GM19467 (cell line): ENCODE data around the gene FOXP3.

Source experiments
- ATAC-seq: cut with Tn5 transposase; IDR thresholded peaks from one replicate; pipeline ENCODE4 v1.9.1; 2021; ENCODE audit warnings: mild to moderate bottlenecking, moderate library complexity; ENCODE audit not compliant: unreplicated experiment

Gene FOXP3

DNA sequence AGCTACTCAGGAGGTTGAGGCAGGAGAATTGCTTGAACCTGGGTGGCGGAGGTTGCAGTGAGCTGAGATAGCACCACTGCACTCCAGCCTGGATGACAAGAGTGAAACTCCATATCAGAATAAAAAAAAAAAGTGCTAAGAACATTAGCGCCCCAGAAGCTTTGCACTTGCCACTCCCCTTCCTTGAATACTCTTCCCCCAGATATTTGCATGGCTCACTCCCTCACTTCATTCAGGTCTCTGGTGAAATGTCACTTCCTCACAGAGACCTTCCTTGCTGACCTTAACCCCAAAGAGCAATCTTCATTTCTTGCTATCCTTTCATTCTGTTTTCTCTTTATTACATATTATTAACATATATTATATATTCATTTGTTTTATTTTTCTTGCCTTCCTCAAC, 42.6 kb downstream of the FOXP3 start:
- ATAC-seq = no peak

DNA sequence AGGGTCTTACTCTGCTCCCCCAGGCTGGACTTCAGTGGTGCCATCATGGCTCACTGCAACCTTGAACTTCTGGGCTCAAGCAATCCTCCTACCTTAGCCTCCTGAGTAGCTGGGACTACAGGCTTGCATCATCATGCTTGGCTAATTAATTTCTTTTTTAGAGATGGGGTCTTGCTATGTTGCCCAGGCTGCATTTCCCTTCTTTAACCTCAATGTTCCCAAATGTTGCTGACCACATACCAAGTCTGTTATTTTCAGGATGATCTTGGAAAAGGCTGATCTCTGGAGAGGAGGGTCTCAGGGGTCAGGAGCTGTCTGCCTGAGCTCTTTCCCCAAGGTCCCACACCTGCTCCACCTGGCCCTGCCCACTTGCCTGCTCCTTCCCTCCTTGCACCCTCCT, 44.4 kb downstream of the FOXP3 start:
- ATAC-seq = no peak

DNA sequence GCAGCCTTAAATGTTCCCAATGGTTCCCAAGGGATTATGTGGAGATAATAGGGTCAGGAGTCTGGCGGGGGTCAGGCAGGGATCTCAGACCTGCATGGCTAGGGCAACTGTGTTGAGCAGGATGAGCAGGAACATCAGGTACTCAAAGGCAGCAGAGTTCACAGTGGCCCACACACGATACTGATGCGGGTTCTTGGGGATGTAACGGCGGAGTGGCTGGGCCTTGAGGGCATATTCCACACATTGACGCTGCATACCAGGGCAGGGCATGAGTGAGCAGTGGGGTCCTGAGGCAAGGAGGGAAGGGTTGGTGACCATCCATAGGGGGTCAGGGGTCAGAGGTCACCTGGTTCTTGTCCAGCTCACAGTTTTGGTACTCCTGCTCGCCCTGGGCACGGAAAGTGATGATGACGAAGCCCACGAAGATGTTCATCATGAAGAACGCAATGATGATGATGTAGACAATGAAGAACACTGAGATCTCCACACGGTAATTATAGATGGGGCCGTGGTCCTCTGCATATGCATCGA, 49.4 kb downstream of the FOXP3 start:
- no peak for ATAC-seq

DNA sequence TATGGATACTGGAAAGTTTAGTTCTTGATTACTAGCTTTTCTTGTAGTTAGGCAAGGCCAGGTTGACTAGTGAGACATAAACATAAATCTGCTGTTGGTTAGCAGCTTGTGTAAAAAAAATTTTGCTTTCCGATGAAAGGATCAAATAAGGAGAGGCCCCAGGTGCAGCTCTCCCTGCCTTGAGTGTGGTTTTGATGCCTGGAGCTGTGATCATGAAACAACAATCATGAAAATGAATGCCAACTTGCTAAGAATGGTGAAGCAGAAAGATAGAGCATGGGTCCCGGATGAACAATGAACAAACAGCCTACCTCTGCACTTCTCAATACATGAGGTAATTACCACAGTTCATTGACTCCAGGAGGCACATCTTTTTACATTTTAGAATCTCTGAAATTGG, 50.1 kb downstream of the FOXP3 start:
- no peak for ATAC-seq

DNA sequence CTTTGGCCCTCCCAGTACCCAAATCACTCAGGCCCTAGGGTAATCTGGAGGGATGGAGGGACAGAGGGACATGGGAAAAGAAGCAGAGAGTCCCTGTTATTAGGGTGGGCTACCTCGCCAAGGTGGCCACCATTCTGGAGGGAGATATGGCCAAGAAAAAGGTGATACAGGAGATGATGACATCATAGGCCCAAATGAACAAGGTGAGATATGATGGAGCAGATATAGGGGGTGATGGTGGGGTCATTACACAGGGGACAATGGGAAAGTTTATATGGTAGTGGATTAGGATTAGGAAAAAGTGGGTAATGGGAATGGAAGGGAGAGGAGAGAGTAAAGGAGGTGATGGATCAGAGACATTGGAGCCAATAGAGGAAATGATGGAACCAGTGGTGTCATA, 51.6 kb downstream of the FOXP3 start:
- no peak for ATAC-seq

DNA sequence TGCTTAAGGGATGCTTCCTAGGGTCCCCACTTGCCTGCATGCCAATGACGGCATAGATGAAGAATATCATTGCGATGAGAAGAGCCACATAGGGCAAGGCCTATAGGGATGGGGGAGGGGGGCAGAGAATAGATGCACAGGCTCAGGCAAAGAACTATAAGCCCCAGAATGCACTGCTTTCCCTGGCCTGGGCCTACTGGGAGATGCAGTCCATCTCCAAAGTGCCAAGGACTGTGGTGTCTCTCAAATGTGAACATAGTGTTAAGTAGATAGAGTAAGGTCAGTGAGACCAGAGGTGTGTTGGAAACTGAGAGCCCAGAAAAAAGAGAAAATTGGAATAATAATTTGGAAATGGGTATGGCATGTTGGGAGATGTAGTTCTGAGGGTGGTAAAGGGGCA, 52.3 kb downstream of the FOXP3 start:
- no peak for ATAC-seq

DNA sequence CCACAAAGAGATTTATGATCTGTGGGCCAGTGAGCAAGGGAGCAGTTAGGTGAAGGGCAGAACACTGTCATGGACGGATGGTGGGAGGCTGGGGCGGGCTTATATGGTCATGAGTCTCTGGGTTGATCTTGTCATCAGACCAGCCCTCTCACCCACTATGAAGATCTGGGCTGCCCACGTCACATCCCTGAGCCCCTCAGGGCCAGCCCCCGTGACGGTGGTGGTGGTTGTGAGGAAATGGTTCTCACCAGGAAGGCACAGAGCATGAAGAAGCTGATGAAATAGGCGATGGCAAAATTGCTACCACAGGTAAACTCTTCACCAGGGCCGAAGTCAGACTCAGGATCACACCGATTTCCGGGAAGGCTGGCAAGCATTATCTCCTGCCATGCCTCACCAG, 53.4 kb downstream of the FOXP3 start:
- ATAC-seq = no peak

DNA sequence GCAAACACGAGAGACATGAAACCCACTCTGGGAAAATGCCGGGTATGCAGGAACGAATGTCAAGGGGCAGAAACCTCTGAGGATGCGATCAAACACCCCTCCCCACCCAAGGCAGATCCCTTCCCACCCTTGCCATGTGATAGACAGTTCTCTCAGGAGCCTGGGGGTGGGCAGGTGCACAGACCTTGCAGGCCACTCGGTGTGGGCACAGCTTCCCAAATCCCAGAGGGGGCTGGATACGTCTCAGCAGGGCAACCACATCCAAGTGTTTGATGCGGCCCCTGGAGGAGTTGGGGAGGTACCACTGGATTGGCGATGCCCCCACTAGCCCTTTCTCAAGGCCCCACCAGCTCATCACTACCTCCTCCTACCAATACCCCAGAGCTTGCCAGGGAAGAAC, 54.1 kb downstream of the FOXP3 start:
- no peak for ATAC-seq

DNA sequence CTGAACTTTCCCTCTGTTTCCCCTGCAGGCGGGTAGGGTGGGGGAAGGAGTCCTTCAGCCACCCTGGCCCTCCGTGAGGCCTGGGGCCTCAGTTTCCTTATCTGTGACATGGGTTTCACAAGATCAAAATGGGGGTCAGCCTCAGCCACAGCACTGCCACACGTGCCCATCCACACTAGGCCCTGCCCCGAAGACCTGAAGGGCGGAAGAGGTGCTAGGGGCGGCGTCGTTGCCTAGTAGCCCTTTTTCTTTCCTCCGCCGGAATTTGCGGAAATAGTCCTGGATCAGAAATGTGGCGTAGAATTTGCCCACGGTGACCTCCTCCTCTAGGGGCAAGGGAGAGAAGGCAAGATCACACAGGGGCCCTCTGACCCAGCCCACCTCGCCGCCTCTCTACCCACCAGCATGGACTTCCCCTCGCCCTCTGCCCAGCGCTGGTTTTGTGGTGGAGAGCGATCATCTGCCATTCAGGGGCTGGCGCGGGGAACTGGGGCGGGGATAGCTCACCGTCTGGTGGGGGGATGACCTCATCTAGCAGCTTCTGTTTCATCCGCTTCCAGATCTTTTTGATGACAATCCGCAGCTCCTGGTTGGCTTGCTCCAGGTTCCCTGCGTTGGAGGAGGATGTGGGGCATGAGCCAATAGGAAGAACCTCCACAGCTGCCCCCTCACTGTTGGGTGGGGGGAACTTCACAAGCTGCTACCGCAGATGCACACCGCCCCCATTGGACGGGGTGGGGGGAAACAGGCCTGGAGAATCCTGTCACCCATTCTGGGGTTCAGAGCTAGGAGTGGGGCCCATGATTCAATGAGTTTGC, 54.9 kb downstream of the FOXP3 start:
- no peak for ATAC-seq

DNA sequence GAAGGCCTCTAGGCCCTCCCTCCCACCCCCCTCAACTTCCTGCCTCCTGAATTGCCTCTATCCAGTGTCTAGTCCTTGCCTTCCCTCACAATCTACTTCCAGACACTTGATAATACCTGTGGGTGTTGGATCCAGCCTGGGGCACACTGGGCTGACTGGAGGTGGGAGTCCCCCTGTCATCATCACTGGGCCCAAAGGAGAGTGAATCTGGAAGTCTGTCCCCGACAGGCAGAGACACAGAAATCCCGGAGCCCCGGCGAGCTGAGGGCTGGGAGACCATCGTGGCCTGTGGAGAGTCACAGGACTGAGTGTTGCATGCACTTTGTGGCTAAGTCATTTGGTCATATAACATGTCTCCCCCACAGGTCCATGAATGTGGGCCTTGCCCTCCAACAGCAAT, 56.1 kb downstream of the FOXP3 start:
- no peak for ATAC-seq

DNA sequence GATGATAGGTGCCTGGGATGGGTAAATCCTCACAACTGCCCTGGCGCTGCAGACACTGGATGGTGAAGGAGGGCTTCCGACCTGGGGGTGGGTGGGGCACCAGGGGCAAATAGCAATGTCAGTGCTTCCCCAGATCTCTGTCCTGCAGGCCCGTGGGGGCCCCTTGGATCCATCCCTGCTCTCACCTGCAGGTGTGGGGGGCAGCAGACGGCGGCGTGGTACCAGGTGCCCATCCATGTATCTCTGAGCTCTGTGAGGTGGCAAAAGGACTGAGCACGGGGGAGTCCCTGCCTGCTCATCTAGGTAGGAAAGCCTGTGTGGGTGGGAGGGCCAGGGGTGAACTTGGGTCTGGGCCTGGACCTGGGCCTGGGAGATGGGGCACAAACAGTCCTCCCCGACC, 58.0 kb downstream of the FOXP3 start:
- ATAC-seq = no peak

DNA sequence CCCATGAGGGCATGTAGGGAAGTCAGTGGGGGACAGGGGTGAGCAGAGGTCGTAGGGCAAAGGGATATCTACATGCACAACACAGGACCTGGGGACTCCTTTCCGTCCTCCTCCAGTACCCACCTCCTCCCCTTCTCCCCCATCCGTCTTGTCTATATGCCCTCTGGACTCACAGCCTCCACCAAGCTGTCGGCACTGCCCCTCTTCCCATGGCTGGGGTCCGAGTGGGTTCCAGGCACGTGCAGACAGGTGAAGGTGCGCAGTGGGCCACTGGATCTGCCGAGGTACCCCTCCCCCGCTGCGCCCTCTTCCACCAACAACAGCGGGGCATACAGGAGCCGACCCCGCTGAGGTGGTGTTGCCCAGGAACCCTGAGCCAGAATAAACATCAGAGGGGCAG, 59.1 kb downstream of the FOXP3 start:
- ATAC-seq = no peak

DNA sequence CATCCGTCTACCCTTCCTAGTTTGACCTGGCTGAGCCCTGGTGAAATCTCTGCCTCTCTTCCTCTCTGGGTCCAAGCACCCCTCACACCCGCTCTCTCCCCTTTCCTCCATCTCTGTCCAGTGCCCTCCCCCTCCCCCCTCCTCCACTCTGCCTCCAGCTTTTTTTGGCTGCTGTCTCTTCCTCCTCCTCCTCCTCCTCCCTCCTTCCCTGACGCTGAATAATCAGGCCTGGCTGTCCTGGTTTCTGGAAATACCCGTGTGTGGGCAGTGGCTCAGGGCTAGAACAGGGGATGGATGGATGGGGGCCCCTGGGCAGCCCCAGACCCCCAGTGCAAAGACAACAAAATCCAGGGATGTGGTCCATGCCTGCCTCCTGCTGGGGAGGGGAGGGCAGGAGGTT, 59.8 kb downstream of the FOXP3 start:
- ATAC-seq = no peak

DNA sequence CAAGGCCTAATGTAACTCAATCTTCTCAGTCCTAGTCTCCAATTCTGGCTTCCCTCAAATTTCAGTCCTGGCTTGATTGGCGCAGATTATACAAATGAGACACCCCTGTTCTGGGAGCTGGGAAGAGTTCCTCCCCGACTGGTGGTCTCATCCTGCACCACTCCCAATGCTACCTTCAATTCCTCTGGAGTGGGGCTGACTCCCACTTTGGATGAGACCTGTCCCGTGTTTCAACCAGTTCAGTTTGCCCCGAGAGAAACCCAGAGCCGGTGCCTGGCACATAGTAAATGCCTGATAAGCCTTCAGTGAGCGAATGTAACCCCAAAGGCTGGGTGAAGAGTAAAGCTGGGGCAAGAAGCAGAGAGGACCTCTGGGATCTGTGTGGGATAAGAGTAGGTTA, 60.5 kb downstream of the FOXP3 start:
- no peak for ATAC-seq

DNA sequence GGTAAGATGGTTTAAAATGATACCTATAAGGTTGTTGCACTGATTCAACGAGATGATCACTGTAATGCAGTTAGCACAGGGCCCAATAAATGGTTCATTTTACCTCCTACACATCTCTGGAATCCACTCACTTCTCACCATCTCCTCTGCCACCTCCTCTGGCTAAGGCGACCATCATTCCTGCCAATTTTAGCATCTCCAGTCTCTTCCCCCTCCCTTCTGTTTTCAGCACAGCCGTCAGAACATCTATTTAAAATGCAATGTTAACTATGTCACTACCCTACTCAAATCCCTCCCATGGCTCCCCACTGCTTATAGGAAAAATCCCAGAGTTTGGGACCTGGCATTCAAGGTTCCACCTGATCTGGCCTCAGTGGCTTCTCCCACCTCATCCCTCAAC, 61.0 kb downstream of the FOXP3 start:
- ATAC-seq = no peak

DNA sequence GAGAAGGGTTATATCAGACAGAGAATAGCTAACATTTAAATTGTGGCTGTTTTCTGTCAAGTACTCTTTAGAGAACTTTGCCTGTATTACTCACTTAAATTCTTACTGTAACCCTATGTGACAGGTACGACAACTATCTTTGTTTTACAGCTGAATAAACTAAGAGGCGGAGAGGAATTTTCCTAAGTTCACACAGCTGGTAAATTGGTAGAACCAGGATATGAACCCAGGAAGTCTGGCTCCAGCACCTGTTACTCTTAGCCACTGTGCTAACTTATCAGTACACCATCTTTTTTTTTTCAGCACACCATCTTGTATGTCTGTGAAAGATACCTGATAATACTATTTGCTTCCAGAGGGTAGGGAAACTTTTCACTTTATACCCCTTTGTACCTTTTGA, 62.5 kb downstream of the FOXP3 start:
- ATAC-seq = no peak
